ENCODE results near the gene TRAPPC4. TPM values are rescaled to one million over a fixed set of nuclear protein-coding genes. Genes with fewer than 3 reads are reported as not detected.
A peak's percentile ranks its signal among the peaks of the same experiment; 100 is the strongest.

The TRAPPC4 gene
- polyA plus RNA-seq, 1 of the 3 experiments (the other 2 are of a cell fraction) = 368 TPM

DNA sequence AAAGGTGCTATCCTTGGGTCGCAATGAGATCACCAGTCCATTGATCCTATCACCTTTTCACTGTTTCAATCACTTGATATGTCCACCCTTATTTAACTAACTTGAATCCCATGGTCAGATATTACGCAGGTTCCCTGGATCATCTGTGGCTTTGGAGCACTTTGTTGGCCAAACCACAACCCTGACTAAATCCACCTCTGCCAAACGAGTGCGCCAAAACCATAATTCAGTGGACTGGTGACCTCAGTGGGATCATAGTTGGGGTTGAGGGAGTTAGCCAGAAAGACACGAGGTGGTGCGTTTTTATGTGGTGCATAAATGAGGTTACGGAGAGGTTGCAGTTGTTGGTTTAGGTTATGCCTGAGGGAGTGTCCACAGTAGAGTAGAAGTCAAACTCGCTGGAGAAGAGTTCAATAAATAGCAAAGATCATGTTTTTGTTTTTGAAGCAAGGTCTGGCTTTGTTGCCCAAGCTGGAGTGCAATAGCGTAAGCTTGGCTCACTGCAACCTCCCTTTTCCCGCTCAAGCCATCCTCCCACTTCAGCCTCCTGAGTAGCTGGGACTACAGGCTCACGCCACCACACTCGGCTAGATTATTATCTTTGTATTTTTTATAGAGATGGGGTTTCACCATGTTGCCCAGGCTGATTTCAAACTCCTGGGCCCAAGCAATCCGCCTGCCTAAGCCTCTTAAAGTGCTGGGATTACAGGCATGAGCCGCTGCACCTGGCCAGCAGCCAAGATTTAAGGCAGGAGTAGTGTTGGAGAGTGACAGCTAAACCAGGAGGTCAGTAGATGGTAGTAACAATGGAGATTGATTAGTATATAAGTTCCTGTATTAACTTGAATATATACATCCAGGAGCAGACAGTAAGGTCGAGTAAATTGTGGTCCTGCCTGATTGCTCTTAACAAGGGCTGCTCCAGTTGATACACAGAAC, 42.5 kb upstream of the TRAPPC4 start:
- DNase-seq = no peak

DNA sequence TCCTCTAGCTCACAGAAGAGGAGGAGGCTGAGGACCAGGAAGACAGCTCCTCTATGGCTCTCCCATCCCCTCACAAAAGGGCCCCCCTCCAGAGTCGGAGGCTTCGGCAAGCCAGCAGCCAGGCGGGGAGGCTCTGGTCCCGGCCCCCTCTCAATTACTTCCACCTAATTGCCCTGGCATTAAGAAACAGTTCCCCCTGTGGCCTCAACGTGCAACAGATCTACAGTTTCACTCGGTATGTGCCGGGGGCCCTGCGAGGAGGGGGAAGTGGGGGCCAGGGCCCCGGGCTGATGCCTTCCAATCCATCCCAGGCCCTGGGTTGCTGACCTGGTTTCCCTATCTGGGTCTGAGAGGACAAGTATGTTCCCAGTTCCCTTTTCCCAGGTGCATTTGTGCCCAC, 39.1 kb upstream of the TRAPPC4 start:
- POLR2A ChIA-PET = no interaction called here
- H3K4me3 ChIP-seq (ENCODE audit: low read depth in 2 of 2, low read length in 1 of 2) = no peak overlapping the region
- 65% methylated on average over 9 of the region's 9 CpGs for WGBS (ENCODE audit: low lambda C conversion rate)
- no peaks in the 10 kb centered on the region for H3K79me2 ChIP-seq (ENCODE audit: insufficient read depth)
- H3K27me3 ChIP-seq (ENCODE audit: insufficient read depth) = no peaks in the 10 kb centered on the region; the same call in 1 of the 2 replicates
- no peaks in the 10 kb centered on the region for H3K4me1 ChIP-seq (ENCODE audit: control insufficient read depth in 1 of 2, insufficient read depth in 2 of 2, low read depth in 1 of 2, low read length in 1 of 2)
- H3K9ac ChIP-seq = no peak overlapping the region
- CTCF ChIA-PET = interaction anchor here (1.2 kb wide), 1 partner anchor 49 kb away, joined by 4 read pairs; no protein-coding TSS in a partner anchor
- no peak for DNase-seq
- H3K36me3 ChIP-seq (replicated peaks in 1 of 2; ENCODE audit: control insufficient read depth in 1 of 2, insufficient read depth in 2 of 2, low read length in 1 of 2) = no peaks in the 10 kb centered on the region
- H3K27ac ChIP-seq (ENCODE audit: low read depth in 2 of 2, low read length in 1 of 2) = no peak overlapping the region
- H2AFZ ChIP-seq (ENCODE audit: low read depth) = no peak overlapping the region
- H3K9me2 ChIP-seq = no peaks in the 10 kb centered on the region
- no peaks in the 10 kb centered on the region for H3F3A ChIP-seq (replicated peaks; ENCODE audit: insufficient read depth)
- H4K20me1 ChIP-seq (ENCODE audit: insufficient read depth) = no peaks in the 10 kb centered on the region
- H3K4me2 ChIP-seq = no peak overlapping the region
- H3K9me3 ChIP-seq = no peaks in the 10 kb centered on the region
- TF ChIP-seq, protein P1, sequence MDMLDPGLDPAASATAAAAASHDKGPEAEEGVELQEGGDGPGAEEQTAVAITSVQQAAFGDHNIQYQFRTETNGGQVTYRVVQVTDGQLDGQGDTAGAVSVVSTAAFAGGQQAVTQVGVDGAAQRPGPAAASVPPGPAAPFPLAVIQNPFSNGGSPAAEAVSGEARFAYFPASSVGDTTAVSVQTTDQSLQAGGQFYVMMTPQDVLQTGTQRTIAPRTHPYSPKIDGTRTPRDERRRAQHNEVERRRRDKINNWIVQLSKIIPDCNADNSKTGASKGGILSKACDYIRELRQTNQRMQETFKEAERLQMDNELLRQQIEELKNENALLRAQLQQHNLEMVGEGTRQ (IDR thresholded peaks at IDR 0.05; ENCODE audit: borderline replicate concordance, low read depth, low read length) = no peak
- TF ChIP-seq YY1 (IDR thresholded peaks at IDR 0.05; ENCODE audit: low read depth) = no peak
- no peak for TF ChIP-seq GATA2 (CRISPR knock-in tag; IDR thresholded peaks at IDR 0.05)
- TF ChIP-seq, protein P2, sequence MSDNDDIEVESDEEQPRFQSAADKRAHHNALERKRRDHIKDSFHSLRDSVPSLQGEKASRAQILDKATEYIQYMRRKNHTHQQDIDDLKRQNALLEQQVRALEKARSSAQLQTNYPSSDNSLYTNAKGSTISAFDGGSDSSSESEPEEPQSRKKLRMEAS (IDR thresholded peaks at IDR 0.05; ENCODE audit: low read depth) = no peak
- TF ChIP-seq, protein P3, sequence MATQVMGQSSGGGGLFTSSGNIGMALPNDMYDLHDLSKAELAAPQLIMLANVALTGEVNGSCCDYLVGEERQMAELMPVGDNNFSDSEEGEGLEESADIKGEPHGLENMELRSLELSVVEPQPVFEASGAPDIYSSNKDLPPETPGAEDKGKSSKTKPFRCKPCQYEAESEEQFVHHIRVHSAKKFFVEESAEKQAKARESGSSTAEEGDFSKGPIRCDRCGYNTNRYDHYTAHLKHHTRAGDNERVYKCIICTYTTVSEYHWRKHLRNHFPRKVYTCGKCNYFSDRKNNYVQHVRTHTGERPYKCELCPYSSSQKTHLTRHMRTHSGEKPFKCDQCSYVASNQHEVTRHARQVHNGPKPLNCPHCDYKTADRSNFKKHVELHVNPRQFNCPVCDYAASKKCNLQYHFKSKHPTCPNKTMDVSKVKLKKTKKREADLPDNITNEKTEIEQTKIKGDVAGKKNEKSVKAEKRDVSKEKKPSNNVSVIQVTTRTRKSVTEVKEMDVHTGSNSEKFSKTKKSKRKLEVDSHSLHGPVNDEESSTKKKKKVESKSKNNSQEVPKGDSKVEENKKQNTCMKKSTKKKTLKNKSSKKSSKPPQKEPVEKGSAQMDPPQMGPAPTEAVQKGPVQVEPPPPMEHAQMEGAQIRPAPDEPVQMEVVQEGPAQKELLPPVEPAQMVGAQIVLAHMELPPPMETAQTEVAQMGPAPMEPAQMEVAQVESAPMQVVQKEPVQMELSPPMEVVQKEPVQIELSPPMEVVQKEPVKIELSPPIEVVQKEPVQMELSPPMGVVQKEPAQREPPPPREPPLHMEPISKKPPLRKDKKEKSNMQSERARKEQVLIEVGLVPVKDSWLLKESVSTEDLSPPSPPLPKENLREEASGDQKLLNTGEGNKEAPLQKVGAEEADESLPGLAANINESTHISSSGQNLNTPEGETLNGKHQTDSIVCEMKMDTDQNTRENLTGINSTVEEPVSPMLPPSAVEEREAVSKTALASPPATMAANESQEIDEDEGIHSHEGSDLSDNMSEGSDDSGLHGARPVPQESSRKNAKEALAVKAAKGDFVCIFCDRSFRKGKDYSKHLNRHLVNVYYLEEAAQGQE (IDR thresholded peaks at IDR 0.05; ENCODE audit: low read depth, low read length) = no peak
- TF ChIP-seq TAF1 (IDR thresholded peaks at IDR 0.05; ENCODE audit: borderline replicate concordance, low read depth, low read length) = no peak

More for the DNA sequence above, 42.5 kb upstream of the TRAPPC4 start:
- H3K4me2 ChIP-seq = no peak overlapping the region
- no peak overlapping the region for H3K9ac ChIP-seq
- 68% methylated on average over 15 of the region's 15 CpGs for whole genome bisulfite sequencing (ENCODE audit: low lambda C conversion rate)
- no peaks in the 10 kb centered on the region for H3K4me1 ChIP-seq (ENCODE audit: control insufficient read depth in 1 of 2, insufficient read depth in 2 of 2, low read depth in 1 of 2, low read length in 1 of 2)
- H3K9me2 ChIP-seq = no peaks in the 10 kb centered on the region
- POLR2A ChIA-PET = no interaction called here
- H4K20me1 ChIP-seq (ENCODE audit: insufficient read depth) = no peaks in the 10 kb centered on the region
- no peak overlapping the region for H2AFZ ChIP-seq (ENCODE audit: low read depth)
- H3K27me3 ChIP-seq (ENCODE audit: insufficient read depth) = no peaks in the 10 kb centered on the region; the same call in 1 of the 2 replicates
- no peak overlapping the region for H3K4me3 ChIP-seq (ENCODE audit: low read depth in 2 of 2, low read length in 1 of 2)
- CTCF ChIA-PET = no interaction called here
- no peaks in the 10 kb centered on the region for H3F3A ChIP-seq (replicated peaks; ENCODE audit: insufficient read depth)
- TF ChIP-seq NFIC (IDR thresholded peaks at IDR 0.05; ENCODE audit: borderline replicate concordance) (peak; percentile 37; the same call in 1 of the 2 replicates), GATA2 (CRISPR knock-in tag; IDR thresholded peaks at IDR 0.05) (no peak), RCOR1 (IDR thresholded peaks at IDR 0.05; ENCODE audit: low read length) (no peak)
- TF ChIP-seq, protein P3 (IDR thresholded peaks at IDR 0.05; ENCODE audit: low read depth, low read length) = no peak
- TF ChIP-seq, protein P4, sequence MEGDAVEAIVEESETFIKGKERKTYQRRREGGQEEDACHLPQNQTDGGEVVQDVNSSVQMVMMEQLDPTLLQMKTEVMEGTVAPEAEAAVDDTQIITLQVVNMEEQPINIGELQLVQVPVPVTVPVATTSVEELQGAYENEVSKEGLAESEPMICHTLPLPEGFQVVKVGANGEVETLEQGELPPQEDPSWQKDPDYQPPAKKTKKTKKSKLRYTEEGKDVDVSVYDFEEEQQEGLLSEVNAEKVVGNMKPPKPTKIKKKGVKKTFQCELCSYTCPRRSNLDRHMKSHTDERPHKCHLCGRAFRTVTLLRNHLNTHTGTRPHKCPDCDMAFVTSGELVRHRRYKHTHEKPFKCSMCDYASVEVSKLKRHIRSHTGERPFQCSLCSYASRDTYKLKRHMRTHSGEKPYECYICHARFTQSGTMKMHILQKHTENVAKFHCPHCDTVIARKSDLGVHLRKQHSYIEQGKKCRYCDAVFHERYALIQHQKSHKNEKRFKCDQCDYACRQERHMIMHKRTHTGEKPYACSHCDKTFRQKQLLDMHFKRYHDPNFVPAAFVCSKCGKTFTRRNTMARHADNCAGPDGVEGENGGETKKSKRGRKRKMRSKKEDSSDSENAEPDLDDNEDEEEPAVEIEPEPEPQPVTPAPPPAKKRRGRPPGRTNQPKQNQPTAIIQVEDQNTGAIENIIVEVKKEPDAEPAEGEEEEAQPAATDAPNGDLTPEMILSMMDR (IDR thresholded peaks at IDR 0.05) = no peak
- no peaks in the 10 kb centered on the region for H3K36me3 ChIP-seq (replicated peaks in 1 of 2; ENCODE audit: control insufficient read depth in 1 of 2, insufficient read depth in 2 of 2, low read length in 1 of 2)
- no peaks in the 10 kb centered on the region for H3K79me2 ChIP-seq (ENCODE audit: insufficient read depth)
- no peak overlapping the region for H3K27ac ChIP-seq (ENCODE audit: low read depth in 2 of 2, low read length in 1 of 2)
- H3K9me3 ChIP-seq = no peaks in the 10 kb centered on the region

All from SK-N-SH (cell line).